HL-60 (cell line): ENCODE results near the gene IKBKG.

Experiments
- DNase-seq, 2 experiments: peaks; one replicate each; pipeline ENCODE4 v3.0.0-alpha.2; 2010 to 2020; ENCODE audit warnings: low read depth in 1 of 2, low spot score in 1 of 2
- H3K27ac ChIP-seq: fragments of 250-450 bp; sonication (Bioruptor Pico); replicated peaks from 2 replicates; pipeline ENCODE4 v1.5.1; 2020; ENCODE audit warnings: mild to moderate bottlenecking, moderate library complexity
- H3K27me3 ChIP-seq: fragments of 250-450 bp; sonication (Bioruptor Pico); 2 replicates; pipeline ENCODE4 v1.5.1; 2021; ENCODE audit warnings: mild to moderate bottlenecking, moderate library complexity; ENCODE audit not compliant: insufficient read depth, poor library complexity, severe bottlenecking
- H3K4me3 ChIP-seq: replicated peaks from 2 replicates; pipeline ENCODE4 v1.5.1; 2011; ENCODE audit warnings: mild to moderate bottlenecking, control low read depth, low read length; ENCODE audit not compliant: insufficient read depth
- GABPA ChIP-seq: IDR thresholded peaks from 2 replicates; pipeline ENCODE4 v1.6.1; 2012; ENCODE audit warnings: low read depth
- POLR2AphosphoS5 ChIP-seq: IDR thresholded peaks from 2 replicates; pipeline ENCODE4 v1.6.1; 2012; ENCODE audit warnings: low read depth
- SPI1 ChIP-seq: IDR thresholded peaks from 2 replicates; pipeline ENCODE4 v1.6.1; 2012; ENCODE audit warnings: low read depth, mild to moderate bottlenecking, borderline replicate concordance
- TF ChIP-seq, protein P1 (sequence below): IDR thresholded peaks from one replicate; pipeline ENCODE4 v1.5.1; 2011; ENCODE audit warnings: low read length, control low read depth, inconsistent platforms; ENCODE audit not compliant: insufficient read depth
- TF ChIP-seq, protein P2 (sequence below): IDR thresholded peaks from 2 replicates; pipeline ENCODE4 v1.6.1; 2012; ENCODE audit warnings: low read depth; ENCODE audit not compliant: insufficient replicate concordance

Gene IKBKG

DNA sequence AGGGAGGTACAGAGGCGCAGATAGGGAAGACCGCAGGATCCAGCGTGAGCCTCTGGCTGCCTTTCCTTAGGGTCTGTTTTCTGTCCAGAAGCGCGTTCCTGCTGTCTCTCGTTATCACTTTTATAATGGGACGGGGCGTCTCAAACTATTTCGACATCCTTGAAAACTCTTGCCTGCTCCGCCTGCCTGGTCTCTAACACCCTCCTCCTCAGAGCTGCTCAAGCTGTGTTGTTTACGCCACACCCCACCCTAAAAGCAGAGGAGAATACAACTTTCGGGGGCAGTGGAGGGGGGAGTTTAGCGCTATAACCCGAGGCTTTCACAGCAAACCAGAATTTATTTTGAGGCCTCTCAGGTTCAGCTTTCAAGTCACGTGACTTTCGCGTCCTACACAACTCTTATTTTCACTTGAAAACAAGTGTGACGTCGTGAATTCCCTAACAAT lies 30.7 kb upstream of the IKBKG start:
- TF ChIP-seq, protein P1, sequence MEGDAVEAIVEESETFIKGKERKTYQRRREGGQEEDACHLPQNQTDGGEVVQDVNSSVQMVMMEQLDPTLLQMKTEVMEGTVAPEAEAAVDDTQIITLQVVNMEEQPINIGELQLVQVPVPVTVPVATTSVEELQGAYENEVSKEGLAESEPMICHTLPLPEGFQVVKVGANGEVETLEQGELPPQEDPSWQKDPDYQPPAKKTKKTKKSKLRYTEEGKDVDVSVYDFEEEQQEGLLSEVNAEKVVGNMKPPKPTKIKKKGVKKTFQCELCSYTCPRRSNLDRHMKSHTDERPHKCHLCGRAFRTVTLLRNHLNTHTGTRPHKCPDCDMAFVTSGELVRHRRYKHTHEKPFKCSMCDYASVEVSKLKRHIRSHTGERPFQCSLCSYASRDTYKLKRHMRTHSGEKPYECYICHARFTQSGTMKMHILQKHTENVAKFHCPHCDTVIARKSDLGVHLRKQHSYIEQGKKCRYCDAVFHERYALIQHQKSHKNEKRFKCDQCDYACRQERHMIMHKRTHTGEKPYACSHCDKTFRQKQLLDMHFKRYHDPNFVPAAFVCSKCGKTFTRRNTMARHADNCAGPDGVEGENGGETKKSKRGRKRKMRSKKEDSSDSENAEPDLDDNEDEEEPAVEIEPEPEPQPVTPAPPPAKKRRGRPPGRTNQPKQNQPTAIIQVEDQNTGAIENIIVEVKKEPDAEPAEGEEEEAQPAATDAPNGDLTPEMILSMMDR = no peak
- TF ChIP-seq SPI1 (no peak), GABPA (no peak), POLR2AphosphoS5 (no peak)
- TF ChIP-seq, protein P2, sequence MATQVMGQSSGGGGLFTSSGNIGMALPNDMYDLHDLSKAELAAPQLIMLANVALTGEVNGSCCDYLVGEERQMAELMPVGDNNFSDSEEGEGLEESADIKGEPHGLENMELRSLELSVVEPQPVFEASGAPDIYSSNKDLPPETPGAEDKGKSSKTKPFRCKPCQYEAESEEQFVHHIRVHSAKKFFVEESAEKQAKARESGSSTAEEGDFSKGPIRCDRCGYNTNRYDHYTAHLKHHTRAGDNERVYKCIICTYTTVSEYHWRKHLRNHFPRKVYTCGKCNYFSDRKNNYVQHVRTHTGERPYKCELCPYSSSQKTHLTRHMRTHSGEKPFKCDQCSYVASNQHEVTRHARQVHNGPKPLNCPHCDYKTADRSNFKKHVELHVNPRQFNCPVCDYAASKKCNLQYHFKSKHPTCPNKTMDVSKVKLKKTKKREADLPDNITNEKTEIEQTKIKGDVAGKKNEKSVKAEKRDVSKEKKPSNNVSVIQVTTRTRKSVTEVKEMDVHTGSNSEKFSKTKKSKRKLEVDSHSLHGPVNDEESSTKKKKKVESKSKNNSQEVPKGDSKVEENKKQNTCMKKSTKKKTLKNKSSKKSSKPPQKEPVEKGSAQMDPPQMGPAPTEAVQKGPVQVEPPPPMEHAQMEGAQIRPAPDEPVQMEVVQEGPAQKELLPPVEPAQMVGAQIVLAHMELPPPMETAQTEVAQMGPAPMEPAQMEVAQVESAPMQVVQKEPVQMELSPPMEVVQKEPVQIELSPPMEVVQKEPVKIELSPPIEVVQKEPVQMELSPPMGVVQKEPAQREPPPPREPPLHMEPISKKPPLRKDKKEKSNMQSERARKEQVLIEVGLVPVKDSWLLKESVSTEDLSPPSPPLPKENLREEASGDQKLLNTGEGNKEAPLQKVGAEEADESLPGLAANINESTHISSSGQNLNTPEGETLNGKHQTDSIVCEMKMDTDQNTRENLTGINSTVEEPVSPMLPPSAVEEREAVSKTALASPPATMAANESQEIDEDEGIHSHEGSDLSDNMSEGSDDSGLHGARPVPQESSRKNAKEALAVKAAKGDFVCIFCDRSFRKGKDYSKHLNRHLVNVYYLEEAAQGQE = no peak
- no peaks in the 10 kb centered on the region for H3K27me3 ChIP-seq
- peak overlapping the region; percentile 53 for H3K4me3 ChIP-seq
- no peak for DNase-seq
- H3K27ac ChIP-seq = peak overlapping the region; percentile 65

DNA sequence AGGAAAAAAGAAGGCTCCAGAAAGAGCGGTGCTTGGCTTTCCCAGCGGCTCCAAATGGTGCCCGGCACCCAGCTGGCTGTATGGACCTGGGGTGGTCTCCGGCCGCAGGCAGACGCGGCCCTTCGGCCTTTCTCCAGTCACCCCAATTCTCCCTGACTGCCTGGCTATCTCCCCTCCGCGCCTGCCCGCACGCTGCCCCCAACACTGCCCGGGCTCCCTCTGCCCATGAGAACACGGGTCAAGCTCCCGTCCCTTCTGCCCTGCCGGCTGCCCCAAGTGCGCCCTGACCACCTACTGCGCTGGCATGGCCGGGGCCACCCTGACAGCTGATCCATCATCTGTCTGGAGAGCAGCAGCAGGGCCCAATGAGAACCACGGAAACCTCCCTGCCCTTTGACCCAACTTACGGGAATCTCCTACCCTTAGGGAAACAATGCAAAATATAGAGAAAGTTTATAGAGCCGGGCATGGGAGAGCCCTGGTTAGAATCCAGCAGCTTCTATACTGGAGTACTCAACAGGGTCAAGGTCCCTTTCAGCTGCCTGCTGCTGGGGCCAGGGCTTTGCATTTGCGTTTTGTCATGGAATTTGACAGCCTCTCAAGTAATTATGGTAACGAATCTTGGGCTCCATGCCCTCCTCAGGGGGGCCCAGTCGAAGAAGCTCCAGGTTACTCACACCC lies 30.2 kb upstream of the IKBKG start:
- DNase-seq = no peak
- TF ChIP-seq, protein P2 = no peak
- TF ChIP-seq, protein P1 = no peak
- no peak for TF ChIP-seq SPI1
- TF ChIP-seq POLR2AphosphoS5 = no peak
- TF ChIP-seq GABPA = no peak
- Histone ChIP-seq H3K27ac (no peak overlapping the region), H3K4me3 (no peak overlapping the region), H3K27me3 (no peaks in the 10 kb centered on the region)

DNA sequence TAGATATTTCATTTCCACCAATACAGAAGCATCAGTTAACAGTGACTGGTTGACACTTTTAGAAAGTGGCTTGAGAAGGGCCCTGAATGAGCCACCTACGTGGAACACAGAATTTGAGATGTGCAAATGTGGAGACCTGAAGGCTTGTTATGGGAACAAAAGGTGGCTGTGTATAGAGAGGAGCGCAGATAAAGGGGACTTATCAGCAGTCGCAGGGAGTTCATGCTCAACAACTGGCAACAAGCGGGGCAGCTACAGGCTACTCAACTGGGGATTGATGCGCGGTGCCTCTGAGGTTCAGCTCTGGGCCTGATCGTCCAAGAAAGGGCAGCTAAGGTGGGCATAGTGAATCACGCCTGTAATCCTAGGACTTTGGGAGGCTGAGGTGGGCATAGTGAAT lies 28.0 kb upstream of the IKBKG start:
- TF ChIP-seq GABPA (no peak), SPI1 (no peak), POLR2AphosphoS5 (no peak)
- TF ChIP-seq, protein P1 = no peak
- TF ChIP-seq, protein P2 = no peak
- H3K27me3 ChIP-seq = no peaks in the 10 kb centered on the region
- H3K27ac ChIP-seq = no peak overlapping the region
- H3K4me3 ChIP-seq = no peak overlapping the region
- DNase-seq = no peak
